ENCODE data around the gene ZBP1.

DNA sequence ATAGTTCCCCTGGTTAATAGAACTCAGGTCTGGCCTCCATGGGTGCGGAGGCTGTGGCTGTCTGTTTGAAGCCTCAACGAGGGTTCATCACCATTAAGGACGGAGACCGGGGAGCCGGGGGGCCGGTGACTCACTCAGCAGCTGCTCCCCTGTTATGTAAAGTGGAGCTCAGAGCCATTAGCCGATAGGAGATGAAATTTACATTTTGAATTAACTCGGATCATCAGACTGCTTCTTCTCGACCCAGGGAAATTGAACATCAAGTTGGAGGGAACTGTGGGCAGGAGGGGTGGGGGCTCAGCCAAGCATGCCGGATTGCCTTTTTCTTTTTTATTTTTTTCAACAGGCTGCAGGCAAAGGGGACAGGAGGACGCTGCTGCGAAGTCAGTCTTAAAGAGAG, 47.0 kb downstream of the ZBP1 start:
- TF ChIP-seq, protein P1, sequence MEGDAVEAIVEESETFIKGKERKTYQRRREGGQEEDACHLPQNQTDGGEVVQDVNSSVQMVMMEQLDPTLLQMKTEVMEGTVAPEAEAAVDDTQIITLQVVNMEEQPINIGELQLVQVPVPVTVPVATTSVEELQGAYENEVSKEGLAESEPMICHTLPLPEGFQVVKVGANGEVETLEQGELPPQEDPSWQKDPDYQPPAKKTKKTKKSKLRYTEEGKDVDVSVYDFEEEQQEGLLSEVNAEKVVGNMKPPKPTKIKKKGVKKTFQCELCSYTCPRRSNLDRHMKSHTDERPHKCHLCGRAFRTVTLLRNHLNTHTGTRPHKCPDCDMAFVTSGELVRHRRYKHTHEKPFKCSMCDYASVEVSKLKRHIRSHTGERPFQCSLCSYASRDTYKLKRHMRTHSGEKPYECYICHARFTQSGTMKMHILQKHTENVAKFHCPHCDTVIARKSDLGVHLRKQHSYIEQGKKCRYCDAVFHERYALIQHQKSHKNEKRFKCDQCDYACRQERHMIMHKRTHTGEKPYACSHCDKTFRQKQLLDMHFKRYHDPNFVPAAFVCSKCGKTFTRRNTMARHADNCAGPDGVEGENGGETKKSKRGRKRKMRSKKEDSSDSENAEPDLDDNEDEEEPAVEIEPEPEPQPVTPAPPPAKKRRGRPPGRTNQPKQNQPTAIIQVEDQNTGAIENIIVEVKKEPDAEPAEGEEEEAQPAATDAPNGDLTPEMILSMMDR (IDR thresholded peaks at IDR 0.05; ENCODE audit: low read depth, low read length) = no peak
- TF ChIP-seq EZH2phosphoT487 (IDR thresholded peaks at IDR 0.05; ENCODE audit: low read depth) = no peak
